ENCODE measurements around the gene NDUFB7.

The NDUFB7 gene

DNA sequence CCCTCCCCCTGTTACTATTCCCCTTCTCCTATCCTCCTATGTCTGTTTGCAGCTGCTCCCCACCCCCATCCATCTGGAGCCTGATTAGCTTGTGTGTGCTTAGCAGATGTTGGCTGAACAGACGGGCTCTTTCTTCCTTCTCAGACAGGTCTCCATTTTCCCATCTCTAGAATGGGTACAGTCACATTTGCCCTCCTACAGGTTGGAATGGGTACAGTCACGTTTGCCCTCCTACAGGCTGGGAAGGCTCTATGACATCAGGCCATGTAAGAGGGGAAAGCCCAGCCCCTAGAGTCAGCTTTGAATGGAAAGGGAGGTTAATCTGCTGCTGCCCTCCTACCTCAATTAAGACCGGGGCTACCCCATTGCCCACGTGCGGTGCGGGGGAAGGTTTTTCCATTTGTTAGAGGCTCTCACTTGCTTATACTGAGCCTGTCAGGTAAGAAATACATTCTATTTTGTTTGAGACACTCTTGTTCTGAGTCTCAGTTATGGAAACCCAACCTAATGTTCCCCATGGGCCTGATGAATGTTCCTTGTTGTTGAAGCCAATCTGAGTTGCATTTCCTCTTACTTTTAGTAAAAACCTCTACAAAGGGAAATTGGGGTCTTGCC is 8.9 kb upstream of the NDUFB7 start:
- TF ChIP-seq, protein P1, sequence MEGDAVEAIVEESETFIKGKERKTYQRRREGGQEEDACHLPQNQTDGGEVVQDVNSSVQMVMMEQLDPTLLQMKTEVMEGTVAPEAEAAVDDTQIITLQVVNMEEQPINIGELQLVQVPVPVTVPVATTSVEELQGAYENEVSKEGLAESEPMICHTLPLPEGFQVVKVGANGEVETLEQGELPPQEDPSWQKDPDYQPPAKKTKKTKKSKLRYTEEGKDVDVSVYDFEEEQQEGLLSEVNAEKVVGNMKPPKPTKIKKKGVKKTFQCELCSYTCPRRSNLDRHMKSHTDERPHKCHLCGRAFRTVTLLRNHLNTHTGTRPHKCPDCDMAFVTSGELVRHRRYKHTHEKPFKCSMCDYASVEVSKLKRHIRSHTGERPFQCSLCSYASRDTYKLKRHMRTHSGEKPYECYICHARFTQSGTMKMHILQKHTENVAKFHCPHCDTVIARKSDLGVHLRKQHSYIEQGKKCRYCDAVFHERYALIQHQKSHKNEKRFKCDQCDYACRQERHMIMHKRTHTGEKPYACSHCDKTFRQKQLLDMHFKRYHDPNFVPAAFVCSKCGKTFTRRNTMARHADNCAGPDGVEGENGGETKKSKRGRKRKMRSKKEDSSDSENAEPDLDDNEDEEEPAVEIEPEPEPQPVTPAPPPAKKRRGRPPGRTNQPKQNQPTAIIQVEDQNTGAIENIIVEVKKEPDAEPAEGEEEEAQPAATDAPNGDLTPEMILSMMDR (IDR thresholded peaks at IDR 0.05; ENCODE audit: low read depth, low read length) = no peak
- no peak for DNase-seq (ENCODE audit: extremely low read depth, low read depth)

DNA sequence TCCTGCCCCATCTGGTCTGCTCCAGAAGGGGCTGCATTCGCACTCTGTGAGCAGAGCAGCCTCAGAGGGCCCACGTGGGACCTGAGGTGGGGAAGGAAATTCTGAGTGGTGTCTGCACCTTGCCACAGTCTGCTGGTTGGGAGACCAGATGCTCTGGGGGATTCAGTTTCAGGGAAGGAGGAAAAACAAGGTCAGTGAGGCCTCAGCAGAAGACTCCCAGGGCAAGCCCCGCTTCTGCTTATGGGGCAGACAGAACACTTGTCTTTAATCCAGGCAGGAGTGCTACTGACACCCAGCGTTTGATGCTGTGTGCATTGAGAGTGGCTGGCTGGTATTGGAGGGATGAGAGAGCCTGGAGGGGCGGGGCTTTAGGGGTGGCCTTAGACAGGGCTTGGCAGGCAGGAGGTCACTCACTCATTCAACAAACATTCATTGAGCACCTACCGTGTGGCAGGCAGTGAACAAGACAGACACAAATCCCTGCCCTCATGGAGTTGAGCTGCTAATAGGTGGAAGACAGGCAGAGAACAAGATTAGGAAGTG is 6.1 kb upstream of the NDUFB7 start:
- no peak for DNase-seq (ENCODE audit: extremely low read depth, low read depth)
- TF ChIP-seq, protein P1 (IDR thresholded peaks at IDR 0.05; ENCODE audit: low read depth, low read length) = no peak

DNA sequence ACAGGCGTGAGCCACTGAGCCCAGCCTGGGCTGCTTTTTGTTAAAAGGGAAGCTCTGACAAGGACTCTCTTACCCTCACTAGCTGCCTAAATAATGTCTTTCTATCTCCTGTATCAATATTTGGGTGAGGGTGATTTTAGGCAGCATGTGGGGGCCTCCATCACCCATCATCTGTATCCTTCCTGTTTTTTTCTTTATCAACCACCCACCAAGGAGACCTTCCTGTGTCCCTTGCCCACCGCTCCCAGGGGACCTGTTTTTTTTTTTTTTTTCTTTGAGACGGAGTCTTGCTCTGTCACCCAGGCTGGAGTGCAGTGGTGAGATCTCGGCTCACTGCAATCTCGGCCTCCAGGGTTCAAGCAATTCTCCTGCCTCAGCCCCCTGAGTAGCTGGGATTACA is 5.4 kb upstream of the NDUFB7 start:
- DNase-seq (ENCODE audit: extremely low read depth, low read depth) = no peak
- TF ChIP-seq, protein P1 (IDR thresholded peaks at IDR 0.05; ENCODE audit: low read depth, low read length) = no peak

DNA sequence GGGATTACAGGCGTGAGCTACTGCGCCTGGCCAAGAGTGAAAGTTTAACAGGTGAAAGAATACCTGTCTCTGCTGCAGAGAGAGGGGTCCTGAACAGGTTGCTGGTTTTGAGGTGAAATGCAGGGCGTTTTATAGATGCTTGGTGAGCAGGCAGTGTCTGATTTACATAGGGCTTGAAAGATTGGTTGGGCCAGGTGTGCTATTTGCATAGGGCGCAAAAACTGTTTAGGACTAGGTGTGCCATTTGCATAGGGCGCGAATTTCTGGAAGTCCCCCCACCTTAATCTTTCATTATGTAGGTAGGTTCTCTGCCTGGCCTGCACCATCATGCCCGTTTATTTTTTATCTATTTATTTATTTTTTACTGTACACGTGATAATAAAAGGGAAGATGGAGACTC is 4.5 kb upstream of the NDUFB7 start:
- TF ChIP-seq, protein P1 (IDR thresholded peaks at IDR 0.05; ENCODE audit: low read depth, low read length) = no peak

DNA sequence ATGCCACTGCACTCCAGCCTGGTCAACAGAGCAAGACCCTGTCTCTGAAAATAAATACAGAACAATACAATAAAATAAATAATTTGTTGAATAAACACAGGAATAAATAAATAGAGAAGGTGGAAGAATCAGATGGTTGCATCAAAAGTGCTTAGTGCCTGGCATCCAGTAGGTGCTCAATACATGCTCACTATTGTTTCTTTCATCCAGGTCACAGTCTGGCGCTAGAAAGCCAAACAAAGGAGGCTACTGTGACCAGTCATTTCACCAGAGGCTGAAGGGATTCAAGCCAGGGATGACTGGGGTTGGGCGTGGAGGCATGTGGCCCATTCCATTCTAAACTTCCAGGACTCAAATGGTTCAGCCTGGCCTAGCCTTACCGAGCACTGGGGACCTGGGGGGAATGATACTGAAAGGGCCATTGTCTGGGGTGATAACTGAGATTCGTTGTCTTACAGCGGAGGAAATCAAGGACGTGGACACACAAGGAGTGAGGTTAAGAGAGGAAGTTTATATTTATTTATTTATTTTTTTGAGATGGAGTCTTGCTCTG is 3.6 kb upstream of the NDUFB7 start:
- DNase-seq (ENCODE audit: extremely low read depth, low read depth) = no peak
- TF ChIP-seq, protein P1 (IDR thresholded peaks at IDR 0.05; ENCODE audit: low read depth, low read length) = no peak

More for the DNA sequence above, 4.5 kb upstream of the NDUFB7 start:
- DNase-seq (ENCODE audit: extremely low read depth, low read depth) = no peak

DNA sequence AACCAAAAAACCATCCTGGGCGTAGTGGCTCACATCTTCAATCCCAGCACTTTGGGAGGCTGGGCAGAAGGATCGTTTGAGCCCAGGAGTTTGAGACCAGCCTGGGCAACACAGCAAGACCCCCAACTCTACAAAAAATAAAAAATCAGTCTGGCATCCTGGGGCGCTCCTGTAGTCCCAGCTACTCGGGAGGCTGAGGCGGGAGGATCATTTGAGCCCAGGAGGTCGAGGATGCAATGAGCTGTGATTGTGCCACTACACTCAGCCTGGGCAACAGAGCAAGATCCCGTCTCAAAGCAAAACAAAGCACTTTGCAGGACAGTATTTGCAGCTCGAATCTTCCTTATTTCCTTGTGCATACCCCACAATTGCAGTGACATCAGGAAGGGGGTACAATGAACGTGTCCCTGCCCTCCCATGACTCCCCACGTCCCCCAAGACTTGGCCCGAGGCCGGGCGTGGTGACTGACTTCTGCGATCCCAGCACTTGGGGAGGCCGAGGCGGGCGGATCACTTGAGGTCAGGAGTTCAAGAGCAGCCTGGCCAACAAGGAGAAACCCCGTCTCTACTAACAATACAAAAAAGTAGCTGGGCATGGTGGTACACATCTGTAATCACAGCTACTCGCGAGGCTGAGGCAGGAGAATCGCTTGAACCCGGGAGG is 870 bp downstream of the NDUFB7 start:
- no peak for DNase-seq (ENCODE audit: extremely low read depth, low read depth)
- TF ChIP-seq, protein P1 (IDR thresholded peaks at IDR 0.05; ENCODE audit: low read depth, low read length) = no peak

DNA sequence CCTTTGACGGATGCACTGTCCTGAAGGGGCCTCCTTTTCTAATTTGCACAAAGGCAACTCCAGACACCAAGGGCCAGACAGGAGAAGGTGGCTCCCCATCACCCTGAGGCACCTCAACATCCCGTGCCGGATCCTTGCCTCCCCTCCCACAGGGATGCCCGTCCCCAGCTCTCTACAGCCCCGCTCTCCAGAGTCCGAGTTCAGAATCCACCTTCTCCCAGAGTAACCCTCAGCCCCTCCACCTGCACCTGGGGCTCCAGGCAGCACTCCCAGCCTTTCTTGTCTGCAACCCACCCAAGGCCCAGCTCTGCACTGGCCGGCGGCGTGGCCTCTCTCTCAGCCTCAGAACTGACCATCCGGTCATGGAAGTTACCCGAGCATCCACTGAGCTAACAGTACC is 4.8 kb downstream of the NDUFB7 start:
- no peak for DNase-seq (ENCODE audit: extremely low read depth, low read depth)

More for the DNA sequence above, 4.8 kb downstream of the NDUFB7 start:
- TF ChIP-seq, protein P1 (IDR thresholded peaks at IDR 0.05; ENCODE audit: low read depth, low read length) = no peak
